ENCODE measurements around the gene CADPS. TPM values are rescaled to one million over a fixed set of nuclear protein-coding genes. Genes with fewer than 3 reads are reported as not detected.

Gene CADPS
- total and polyA plus RNA-seq, 2 experiments from 2014 or later = 2.8 to 8.1 TPM

- Histone ChIP-seq H3K9me3 (ENCODE audit: low read depth) (no peaks in the 10 kb centered on the region), H3K4me3 (no peak overlapping the region), H3K79me2 (no peaks in the 10 kb centered on the region), H3K9me2 (replicated peaks; ENCODE audit: insufficient read depth) (no peaks in the 10 kb centered on the region), H3K36me3 (replicated peaks; ENCODE audit: insufficient read depth, low read depth) (no peaks in the 10 kb centered on the region), H4K20me1 (ENCODE audit: insufficient read depth, poor library complexity, severe bottlenecking) (no peaks in the 10 kb centered on the region), H3K4me1 (ENCODE audit: insufficient read depth) (no peaks in the 10 kb centered on the region), H2AFZ (no peak overlapping the region), H3K27ac (no peak overlapping the region), H3K4me2 (no peak overlapping the region), H3K27me3 (no peaks in the 10 kb centered on the region)
- TF ChIP-seq EZH2phosphoT487 (IDR thresholded peaks at IDR 0.05; ENCODE audit: low read depth, severe bottlenecking, unreplicated experiment) (no peak), EZH2 (IDR thresholded peaks at IDR 0.05; ENCODE audit: borderline replicate concordance) (no peak)
- TF ChIP-seq, protein P1, sequence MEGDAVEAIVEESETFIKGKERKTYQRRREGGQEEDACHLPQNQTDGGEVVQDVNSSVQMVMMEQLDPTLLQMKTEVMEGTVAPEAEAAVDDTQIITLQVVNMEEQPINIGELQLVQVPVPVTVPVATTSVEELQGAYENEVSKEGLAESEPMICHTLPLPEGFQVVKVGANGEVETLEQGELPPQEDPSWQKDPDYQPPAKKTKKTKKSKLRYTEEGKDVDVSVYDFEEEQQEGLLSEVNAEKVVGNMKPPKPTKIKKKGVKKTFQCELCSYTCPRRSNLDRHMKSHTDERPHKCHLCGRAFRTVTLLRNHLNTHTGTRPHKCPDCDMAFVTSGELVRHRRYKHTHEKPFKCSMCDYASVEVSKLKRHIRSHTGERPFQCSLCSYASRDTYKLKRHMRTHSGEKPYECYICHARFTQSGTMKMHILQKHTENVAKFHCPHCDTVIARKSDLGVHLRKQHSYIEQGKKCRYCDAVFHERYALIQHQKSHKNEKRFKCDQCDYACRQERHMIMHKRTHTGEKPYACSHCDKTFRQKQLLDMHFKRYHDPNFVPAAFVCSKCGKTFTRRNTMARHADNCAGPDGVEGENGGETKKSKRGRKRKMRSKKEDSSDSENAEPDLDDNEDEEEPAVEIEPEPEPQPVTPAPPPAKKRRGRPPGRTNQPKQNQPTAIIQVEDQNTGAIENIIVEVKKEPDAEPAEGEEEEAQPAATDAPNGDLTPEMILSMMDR (IDR thresholded peaks at IDR 0.05; ENCODE audit: poor library complexity) = no peak
- 77% methylated on average over 7 of the region's 7 CpGs for WGBS (ENCODE audit: low lambda C conversion rate, missing lambda C conversion rate)
- DNase-seq (ENCODE audit: low spot score) = no peak
Observed at GRCh38 chr3:62771331-62772072, 103.7 kb downstream of the CADPS start.

- no peak overlapping the region for H3K4me2 ChIP-seq
- H3K27me3 ChIP-seq = no peaks in the 10 kb centered on the region
- 50% methylated on average over 2 of the region's 2 CpGs for WGBS (ENCODE audit: low lambda C conversion rate, missing lambda C conversion rate)
Observed at GRCh38 chr3:62768896-62769295, 106.3 kb downstream of the CADPS start.

GRCh38 chr3:62761711-62762110 is 113.5 kb downstream of the CADPS start:
- Histone ChIP-seq H2AFZ (no peak overlapping the region), H3K27me3 (no peaks in the 10 kb centered on the region), H3K4me3 (no peak overlapping the region), H3K79me2 (no peaks in the 10 kb centered on the region), H3K4me2 (no peak overlapping the region), H3K4me1 (ENCODE audit: insufficient read depth) (no peaks in the 10 kb centered on the region), H4K20me1 (ENCODE audit: insufficient read depth, poor library complexity, severe bottlenecking) (no peaks in the 10 kb centered on the region), H3K27ac (no peak overlapping the region), H3K9me2 (replicated peaks; ENCODE audit: insufficient read depth) (no peaks in the 10 kb centered on the region), H3K36me3 (replicated peaks; ENCODE audit: insufficient read depth, low read depth) (no peaks in the 10 kb centered on the region), H3K9me3 (ENCODE audit: low read depth) (no peaks in the 10 kb centered on the region)
- 92% methylated on average over 1 of the region's 1 CpG for WGBS (ENCODE audit: low lambda C conversion rate, missing lambda C conversion rate)
- TF ChIP-seq, protein P1 (IDR thresholded peaks at IDR 0.05; ENCODE audit: poor library complexity) = no peak
- no peak for TF ChIP-seq EZH2 (IDR thresholded peaks at IDR 0.05; ENCODE audit: borderline replicate concordance)
- no peak for TF ChIP-seq EZH2phosphoT487 (IDR thresholded peaks at IDR 0.05; ENCODE audit: low read depth, severe bottlenecking, unreplicated experiment)
- no peak for DNase-seq (ENCODE audit: low spot score)

More at GRCh38 chr3:62768896-62769295, 106.3 kb downstream of the CADPS start:
- Histone ChIP-seq H4K20me1 (ENCODE audit: insufficient read depth, poor library complexity, severe bottlenecking) (no peaks in the 10 kb centered on the region), H3K4me1 (ENCODE audit: insufficient read depth) (no peaks in the 10 kb centered on the region), H3K27ac (no peak overlapping the region), H3K9me2 (replicated peaks; ENCODE audit: insufficient read depth) (no peaks in the 10 kb centered on the region), H2AFZ (no peak overlapping the region), H3K36me3 (replicated peaks; ENCODE audit: insufficient read depth, low read depth) (no peaks in the 10 kb centered on the region), H3K79me2 (no peaks in the 10 kb centered on the region), H3K4me3 (no peak overlapping the region), H3K9me3 (ENCODE audit: low read depth) (no peaks in the 10 kb centered on the region)
- TF ChIP-seq, protein P1 (IDR thresholded peaks at IDR 0.05; ENCODE audit: poor library complexity) = no peak
- no peak for TF ChIP-seq EZH2 (IDR thresholded peaks at IDR 0.05; ENCODE audit: borderline replicate concordance)
- TF ChIP-seq EZH2phosphoT487 (IDR thresholded peaks at IDR 0.05; ENCODE audit: low read depth, severe bottlenecking, unreplicated experiment) = no peak
- DNase-seq (ENCODE audit: low spot score) = no peak

Data from hepatocyte (in vitro differentiated cells).